Fibroblast of lung (primary cell): ENCODE measurements around the gene PEX14.

ENCODE experiments used
- CTCF ChIP-seq, 2 donors: IDR thresholded peaks in 1 of 2; conservative IDR thresholded peaks in 1 of 2; 1 replicate in 1 of 2; 2 replicates in 1 of 2; pipeline ENCODE4 v1.5.1; 2011 to 2012; ENCODE audit warnings: low read length in 2 of 2, control low read depth in 1 of 2, inconsistent platforms in 1 of 2, low read depth in 1 of 2, mild to moderate bottlenecking in 1 of 2
- EZH2 ChIP-seq: IDR thresholded peaks from 2 replicates; pipeline ENCODE4 v1.5.1; 2012; ENCODE audit warnings: low read length, control low read depth, mild to moderate bottlenecking; ENCODE audit errors: missing control alignments

GRCh38 chr1:10614377-10615225 is 139.9 kb downstream of the PEX14 start:
- no peak for TF ChIP-seq CTCF (conservative IDR thresholded peaks at IDR 0.05 in 1 of 2, IDR thresholded peaks at IDR 0.05 in 1 of 2; ENCODE audit: low read depth in 1 of 2, low read length in 2 of 2)
- TF ChIP-seq EZH2: no peak
